Left lobe of liver (tissue), 2 donors: ENCODE data around the gene GRID2. TPM values are rescaled to one million over a fixed set of nuclear protein-coding genes. Genes with fewer than 3 reads are reported as not detected.

Experiments used
- ATAC-seq: fragments of 200-7000 bp; cut with Tn5 transposase; one replicate; pipeline ENCODE4 v1.9.1; 2020; ENCODE audit warnings: mild to moderate bottlenecking, moderate library complexity
- DNase-seq: peaks from one replicate; pipeline ENCODE4 v3.0.0-alpha.2; 2020; ENCODE audit warnings: low spot score
- total RNA-seq: library from RNA; stranded (reverse); gene quantifications from one replicate; pipeline ENCODE4 v1.2.1, GENCODE V29; 2021
- donor health status: DM: no; HTN: no; CAD: no; lungs with moderate emphysema.
- donor health status: DM: no; HTN: yes; CAD: no.

Gene GRID2
- total RNA-seq, 1 donor from 2014 or later = not detected

- DNase-seq = no peak
- no peak for ATAC-seq
These were observed 1418.7 kb downstream of the GRID2 start for GRCh38 chr4:93722446-93722845.

- ATAC-seq = no peak
- no peak for DNase-seq
These were observed 1426.5 kb downstream of the GRID2 start for GRCh38 chr4:93730251-93730650.

- ATAC-seq (no peak), DNase-seq (no peak)
These were observed 1427.0 kb downstream of the GRID2 start for GRCh38 chr4:93730760-93731159.

- no peak for ATAC-seq
- no peak for DNase-seq
These were observed 1427.7 kb downstream of the GRID2 start for GRCh38 chr4:93731456-93731855.

- no peak for DNase-seq
- no peak for ATAC-seq
These were observed 1428.7 kb downstream of the GRID2 start for GRCh38 chr4:93732509-93732908.

GRCh38 chr4:93740890-93741289, 1437.1 kb downstream of the GRID2 start:
- no peak for DNase-seq
- ATAC-seq = no peak

- no peak for DNase-seq
- no peak for ATAC-seq
These were observed 1439.3 kb downstream of the GRID2 start for GRCh38 chr4:93743022-93743421.

GRCh38 chr4:93743635-93744034, 1439.9 kb downstream of the GRID2 start:
- DNase-seq = no peak
- no peak for ATAC-seq

GRCh38 chr4:93744961-93745360, 1441.2 kb downstream of the GRID2 start:
- ATAC-seq (no peak), DNase-seq (no peak)

- DNase-seq = no peak
- no peak for ATAC-seq
These were observed 1442.3 kb downstream of the GRID2 start for GRCh38 chr4:93746031-93746430.

GRCh38 chr4:93747220-93747619, 1443.5 kb downstream of the GRID2 start:
- ATAC-seq = no peak

GRCh38 chr4:93748373-93749291, 1444.9 kb downstream of the GRID2 start:
- ATAC-seq (no peak), DNase-seq (no peak)

More at GRCh38 chr4:93747220-93747619, 1443.5 kb downstream of the GRID2 start:
- DNase-seq = no peak

- ATAC-seq = no peak
- DNase-seq = no peak
These were observed 1445.6 kb downstream of the GRID2 start for GRCh38 chr4:93749292-93749761.

- DNase-seq (no peak), ATAC-seq (no peak)
These were observed 1447.6 kb downstream of the GRID2 start for GRCh38 chr4:93751411-93751810.

GRCh38 chr4:93756101-93756500, 1452.3 kb downstream of the GRID2 start:
- ATAC-seq = no peak
- DNase-seq = no peak

- no peak for ATAC-seq
- no peak for DNase-seq
These were observed 1455.7 kb downstream of the GRID2 start for GRCh38 chr4:93759506-93759905.

GRCh38 chr4:93760284-93760683, 1456.5 kb downstream of the GRID2 start:
- no peak for DNase-seq
- no peak for ATAC-seq

GRCh38 chr4:93761286-93761685, 1457.5 kb downstream of the GRID2 start:
- ATAC-seq = no peak
- no peak for DNase-seq

GRCh38 chr4:93764639-93765246, 1461.0 kb downstream of the GRID2 start:
- ATAC-seq (peak; percentile 76), DNase-seq (no peak)

- ATAC-seq = no peak
- no peak for DNase-seq
These were observed 1464.2 kb downstream of the GRID2 start for GRCh38 chr4:93767917-93768316.

GRCh38 chr4:93770201-93770600, 1466.4 kb downstream of the GRID2 start:
- ATAC-seq = no peak
- DNase-seq = no peak
